Skeletal muscle tissue (tissue), 4 donors: ENCODE results near the gene PRSS53. TPM values are rescaled to one million over a fixed set of nuclear protein-coding genes. Genes with fewer than 3 reads are reported as not detected.

Experiments
- H3K27ac ChIP-seq: one replicate; pipeline ENCODE4 v1.7.0; 2013; ENCODE audit warnings: mild to moderate bottlenecking, low read depth, low read length, inconsistent platforms
- H3K27me3 ChIP-seq, 3 donors: one replicate each; pipeline ENCODE4 v1.7.0; 2013; ENCODE audit warnings: low read length in 3 of 3; ENCODE audit not compliant: control insufficient read depth in 3 of 3, insufficient read depth in 3 of 3
- H3K36me3 ChIP-seq, 3 donors: one replicate each; pipeline ENCODE4 v1.7.0; 2013; ENCODE audit warnings: low read length in 3 of 3; ENCODE audit not compliant: control insufficient read depth in 3 of 3, insufficient read depth in 3 of 3
- H3K4me1 ChIP-seq, 3 donors: one replicate each; pipeline ENCODE4 v1.7.0; 2013; ENCODE audit warnings: low read length in 3 of 3, mild to moderate bottlenecking in 3 of 3; ENCODE audit not compliant: control insufficient read depth in 3 of 3, insufficient read depth in 3 of 3
- H3K4me3 ChIP-seq, 3 donors: one replicate each; pipeline ENCODE4 v1.7.0; 2013; ENCODE audit warnings: low read length in 3 of 3
- H3K9ac ChIP-seq, 3 donors: one replicate each; pipeline ENCODE4 v1.7.0; 2013; ENCODE audit warnings: low read length in 3 of 3, mild to moderate bottlenecking in 3 of 3, moderate library complexity in 2 of 3, low read depth in 1 of 3
- H3K9me3 ChIP-seq, 3 donors: one replicate each; pipeline ENCODE4 v1.7.0; 2013; ENCODE audit warnings: low read length in 3 of 3; ENCODE audit not compliant: control insufficient read depth in 3 of 3
- total RNA-seq: library from RNA; depleted of rRNA; stranded (reverse); fragments of >200 nt; gene quantifications from one replicate; pipeline ENCODE4 v1.2.3, GENCODE V29; 2014
- donor health status: Osteomylitis.

PRSS53 gene
- total RNA-seq, 1 donor from 2014 or later = 2.6 TPM

GRCh38 chr16:31072540-31073141 is 16.1 kb downstream of the PRSS53 start:
- H3K36me3 ChIP-seq = peaks cover 14 to 16% (median 16%) of the 10 kb centered on the region in 3 donors
- peak overlapping the region; percentile 100 for H3K4me3 ChIP-seq
- no peaks in the 10 kb centered on the region for H3K27me3 ChIP-seq
- H3K9ac ChIP-seq = peak overlapping the region; percentile 89 to 97 (median 94)
- peak overlapping the region; percentile 93 for H3K27ac ChIP-seq
- H3K4me1 ChIP-seq = peaks cover 24 to 33% (median 29%) of the 10 kb centered on the region in 3 donors
- H3K9me3 ChIP-seq = no peaks in the 10 kb centered on the region

- peaks cover 6 to 9% (median 8%) of the 10 kb centered on the region in 3 donors for H3K36me3 ChIP-seq
- H3K27me3 ChIP-seq = no peaks in the 10 kb centered on the region
- H3K4me3 ChIP-seq = peak overlapping the region in 2 of 3 donors; percentile 100
- H3K9ac ChIP-seq = peak overlapping the region; percentile 89 to 97 (median 94)
- no peaks in the 10 kb centered on the region for H3K9me3 ChIP-seq
- H3K27ac ChIP-seq = peak overlapping the region; percentile 93
- peaks cover 24 to 33% (median 29%) of the 10 kb centered on the region in 3 donors for H3K4me1 ChIP-seq
Observed at GRCh38 chr16:31071861-31072260, 16.9 kb downstream of the PRSS53 start.

GRCh38 chr16:31067342-31067741 is 21.4 kb downstream of the PRSS53 start:
- Histone ChIP-seq H3K36me3 (peaks cover 2 to 7% (median 5%) of the 10 kb centered on the region in 3 donors), H3K9me3 (no peaks in the 10 kb centered on the region), H3K4me3 (no peak overlapping the region), H3K4me1 (peaks cover 21 to 25% (median 24%) of the 10 kb centered on the region in 3 donors), H3K27me3 (no peaks in the 10 kb centered on the region), H3K27ac (no peak overlapping the region), H3K9ac (no peak overlapping the region)

GRCh38 chr16:31064882-31065461 is 23.8 kb downstream of the PRSS53 start:
- peak overlapping the region; percentile 76 for H3K27ac ChIP-seq
- peak overlapping the region in 1 of 3 donors; percentile 50 for H3K9ac ChIP-seq
- H3K9me3 ChIP-seq = no peaks in the 10 kb centered on the region
- H3K36me3 ChIP-seq = peaks cover 8 to 19% (median 17%) of the 10 kb centered on the region in 3 donors
- H3K4me3 ChIP-seq = peak overlapping the region in 1 of 3 donors; percentile 7
- H3K27me3 ChIP-seq = no peaks in the 10 kb centered on the region
- H3K4me1 ChIP-seq = peaks cover 14 to 15% (median 15%) of the 10 kb centered on the region in 3 donors

GRCh38 chr16:31063843-31064611 is 24.7 kb downstream of the PRSS53 start:
- Histone ChIP-seq H3K27ac (peak overlapping the region; percentile 76), H3K4me1 (peaks cover 14 to 15% (median 15%) of the 10 kb centered on the region in 3 donors), H3K9ac (peak overlapping the region in 1 of 3 donors; percentile 50), H3K4me3 (peak overlapping the region in 1 of 3 donors; percentile 7), H3K27me3 (no peaks in the 10 kb centered on the region), H3K36me3 (peaks cover 8 to 19% (median 17%) of the 10 kb centered on the region in 3 donors), H3K9me3 (no peaks in the 10 kb centered on the region)

- Histone ChIP-seq H3K27ac (no peak overlapping the region), H3K27me3 (no peaks in the 10 kb centered on the region), H3K4me3 (no peak overlapping the region), H3K4me1 (peaks cover 14 to 15% (median 15%) of the 10 kb centered on the region in 3 donors), H3K9me3 (no peaks in the 10 kb centered on the region), H3K9ac (no peak overlapping the region), H3K36me3 (peaks cover 8 to 19% (median 17%) of the 10 kb centered on the region in 3 donors)
Observed at GRCh38 chr16:31063495-31063842, 25.3 kb downstream of the PRSS53 start.

GRCh38 chr16:31061813-31062440 is 26.8 kb downstream of the PRSS53 start:
- Histone ChIP-seq H3K9me3 (no peaks in the 10 kb centered on the region), H3K27ac (no peak overlapping the region), H3K4me3 (no peak overlapping the region), H3K36me3 (peaks cover 8 to 19% (median 17%) of the 10 kb centered on the region in 3 donors), H3K27me3 (no peaks in the 10 kb centered on the region), H3K9ac (no peak overlapping the region), H3K4me1 (peaks cover 14 to 15% (median 15%) of the 10 kb centered on the region in 3 donors)

GRCh38 chr16:31061126-31061812 is 27.5 kb downstream of the PRSS53 start:
- Histone ChIP-seq H3K27me3 (no peaks in the 10 kb centered on the region), H3K4me3 (no peak overlapping the region), H3K9me3 (no peaks in the 10 kb centered on the region), H3K4me1 (peaks cover 14 to 15% (median 15%) of the 10 kb centered on the region in 3 donors), H3K9ac (no peak overlapping the region), H3K27ac (no peak overlapping the region), H3K36me3 (peaks cover 8 to 19% (median 17%) of the 10 kb centered on the region in 3 donors)

- no peaks in the 10 kb centered on the region for H3K4me1 ChIP-seq
- no peak overlapping the region for H3K27ac ChIP-seq
- no peak overlapping the region for H3K4me3 ChIP-seq
- H3K9me3 ChIP-seq = no peaks in the 10 kb centered on the region
- H3K36me3 ChIP-seq = peaks cover 0 to 2% (median 0%) of the 10 kb centered on the region in 3 donors
- H3K27me3 ChIP-seq = no peaks in the 10 kb centered on the region
- H3K9ac ChIP-seq = no peak overlapping the region
Observed at GRCh38 chr16:31055613-31056012, 33.1 kb downstream of the PRSS53 start.
